HEK293T (cell line): ENCODE results near the gene STAT6.

Experiments
- CTCF ChIA-PET: fragments of 350-600 bp; formaldehyde crosslinking; extraction: SDS; loops from one replicate; lab custom pipeline; 2021; ENCODE audit warnings: antibody characterized with exemption, inconsistent platforms; lab: Yijun Ruan, JAX
- POLR2A ChIA-PET: fragments of 350-600 bp; formaldehyde crosslinking; extraction: SDS; loops from one replicate; lab custom pipeline; 2020; ENCODE audit warnings: antibody characterized with exemption, inconsistent platforms; lab: Yijun Ruan, JAX
- DNase-seq: peaks from one replicate; pipeline ENCODE4 v3.0.0; 2012; ENCODE audit warnings: mixed read lengths; ENCODE audit errors: extremely low spot score
- ARNT ChIP-seq: fragments of 450-650 bp; IDR thresholded peaks from 2 replicates; pipeline ENCODE4 v1.6.1; 2017; ENCODE audit warnings: mild to moderate bottlenecking
- BHLHE40 ChIP-seq: fragments of 450-650 bp; IDR thresholded peaks from 2 replicates; pipeline ENCODE4 v1.6.1; 2016; ENCODE audit warnings: mild to moderate bottlenecking, moderate library complexity, borderline replicate concordance
- CTBP1 ChIP-seq: fragments of 450-650 bp; IDR thresholded peaks from 2 replicates; pipeline ENCODE4 v1.6.1; 2016; ENCODE audit warnings: borderline replicate concordance
- ELF4 ChIP-seq: fragments of 450-650 bp; IDR thresholded peaks from 2 replicates; pipeline ENCODE4 v1.6.1; 2017; ENCODE audit warnings: antibody characterized with exemption
- FOXA1 ChIP-seq: fragments of 450-650 bp; IDR thresholded peaks from 2 replicates; pipeline ENCODE4 v1.6.1; 2016; ENCODE audit warnings: mild to moderate bottlenecking
- FOXK2 ChIP-seq: fragments of 450-650 bp; IDR thresholded peaks from 2 replicates; pipeline ENCODE4 v1.6.1; 2016; ENCODE audit warnings: mild to moderate bottlenecking
- FOXM1 ChIP-seq: fragments of 450-650 bp; IDR thresholded peaks from 2 replicates; pipeline ENCODE4 v1.6.1; 2017; ENCODE audit warnings: mild to moderate bottlenecking, borderline replicate concordance
- HDGF ChIP-seq: fragments of 450-650 bp; IDR thresholded peaks from 2 replicates; pipeline ENCODE4 v1.6.1; 2017; ENCODE audit warnings: antibody characterized with exemption, borderline replicate concordance
- L3MBTL2 ChIP-seq: fragments of 450-650 bp; conservative IDR thresholded peaks from 2 replicates; pipeline ENCODE4 v1.6.1; 2016; ENCODE audit warnings: mild to moderate bottlenecking
- LEF1 ChIP-seq: fragments of 450-650 bp; IDR thresholded peaks from 2 replicates; pipeline ENCODE4 v1.6.1; 2017; ENCODE audit warnings: mild to moderate bottlenecking, borderline replicate concordance
- NFRKB ChIP-seq: fragments of 450-650 bp; IDR thresholded peaks from 2 replicates; pipeline ENCODE4 v1.6.1; 2016; ENCODE audit warnings: mild to moderate bottlenecking, moderate library complexity
- SP1 ChIP-seq: fragments of 450-650 bp; IDR thresholded peaks from 2 replicates; pipeline ENCODE4 v1.6.1; 2017
- SUZ12 ChIP-seq: fragments of 450-650 bp; IDR thresholded peaks from 2 replicates; pipeline ENCODE4 v1.6.1; 2016; ENCODE audit warnings: mild to moderate bottlenecking
- TARDBP ChIP-seq: fragments of 450-650 bp; IDR thresholded peaks from 2 replicates; pipeline ENCODE4 v1.6.1; 2016
- ZNF384 ChIP-seq: fragments of 450-650 bp; IDR thresholded peaks from 2 replicates; pipeline ENCODE4 v1.6.1; 2016
- TF ChIP-seq, protein P1 (sequence below): fragments of 450-650 bp; IDR thresholded peaks from 2 replicates; pipeline ENCODE4 v1.6.1; 2016

STAT6 gene

DNA sequence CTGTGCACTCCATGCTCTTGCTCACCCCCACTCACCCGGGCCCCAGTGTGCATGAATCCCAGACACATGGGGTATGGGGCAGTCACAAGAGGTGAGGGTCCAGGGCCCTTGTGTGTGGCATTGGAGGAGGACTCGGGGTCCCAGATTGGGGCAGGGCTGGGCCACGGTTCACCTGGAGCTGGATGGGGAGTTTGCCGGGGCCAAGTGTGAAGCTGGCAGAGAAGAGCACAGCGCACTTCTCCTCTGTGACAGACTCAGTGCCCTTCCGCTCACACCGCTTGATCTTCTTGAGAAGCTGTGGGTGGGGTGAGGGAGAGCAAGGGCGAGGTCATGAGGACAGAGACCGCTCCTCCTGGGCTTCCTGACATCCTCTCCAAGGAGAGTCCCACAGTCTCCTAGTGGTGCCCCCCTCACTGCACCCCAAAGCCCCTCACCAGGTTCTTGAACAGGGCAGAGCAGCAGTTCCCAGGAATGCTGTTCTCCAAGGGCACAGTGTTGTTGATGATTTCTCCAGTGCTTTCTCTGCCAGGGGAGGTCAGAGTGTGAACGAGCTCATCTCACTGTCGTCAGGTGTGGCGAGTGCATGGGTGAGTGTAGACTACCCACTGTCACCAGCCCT is 6.8 kb downstream of the STAT6 start:
- ChIA-PET POLR2A (no interaction called here), CTCF (interaction anchor here (0.7 to 1.0 kb wide), 2 partner anchors 38 to 42 kb away, joined by 3 read pairs; no protein-coding TSS in a partner anchor)
- DNase-seq: no peak
- TF ChIP-seq L3MBTL2 (no peak), SP1 (no peak), ELF4 (no peak), SUZ12 (no peak), FOXM1 (no peak), FOXA1 (no peak), HDGF (no peak), ARNT (no peak), TARDBP (no peak), FOXK2 (no peak), CTBP1 (no peak), BHLHE40 (no peak), ZNF384 (no peak), NFRKB (no peak), LEF1 (no peak)
- TF ChIP-seq, protein P1, sequence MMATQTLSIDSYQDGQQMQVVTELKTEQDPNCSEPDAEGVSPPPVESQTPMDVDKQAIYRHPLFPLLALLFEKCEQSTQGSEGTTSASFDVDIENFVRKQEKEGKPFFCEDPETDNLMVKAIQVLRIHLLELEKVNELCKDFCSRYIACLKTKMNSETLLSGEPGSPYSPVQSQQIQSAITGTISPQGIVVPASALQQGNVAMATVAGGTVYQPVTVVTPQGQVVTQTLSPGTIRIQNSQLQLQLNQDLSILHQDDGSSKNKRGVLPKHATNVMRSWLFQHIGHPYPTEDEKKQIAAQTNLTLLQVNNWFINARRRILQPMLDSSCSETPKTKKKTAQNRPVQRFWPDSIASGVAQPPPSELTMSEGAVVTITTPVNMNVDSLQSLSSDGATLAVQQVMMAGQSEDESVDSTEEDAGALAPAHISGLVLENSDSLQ: no peak

DNA sequence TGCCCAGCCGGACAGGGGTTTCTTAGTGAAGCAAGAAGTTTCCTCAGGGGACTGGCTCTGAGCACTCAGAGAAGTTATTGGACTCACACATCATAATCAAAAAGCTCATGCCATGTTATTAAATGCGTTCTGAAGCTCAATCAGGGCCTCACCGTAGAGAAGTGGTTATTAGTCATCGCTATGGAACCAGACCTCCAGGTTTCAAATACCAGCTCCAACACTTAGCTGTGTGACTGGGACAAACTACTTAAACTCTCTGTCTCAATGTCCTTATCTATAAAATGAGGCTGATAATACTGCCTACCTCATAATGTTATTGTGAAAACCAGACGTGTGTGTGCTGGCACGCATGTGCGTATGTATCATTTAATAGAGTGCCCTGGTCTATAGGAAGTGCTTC is 7.3 kb downstream of the STAT6 start:
- TF ChIP-seq, protein P1: no peak
- TF ChIP-seq ARNT: no peak
- TF ChIP-seq SUZ12: no peak
- no peak for TF ChIP-seq NFRKB
- no peak for TF ChIP-seq BHLHE40
- no peak for TF ChIP-seq TARDBP
- no peak for TF ChIP-seq ELF4
- TF ChIP-seq HDGF: no peak
- TF ChIP-seq CTBP1: no peak
- no peak for TF ChIP-seq LEF1
- TF ChIP-seq FOXM1: no peak
- ChIA-PET CTCF (interaction anchor here (0.7 kb wide), 1 partner anchor 38 kb away, joined by 3 read pairs; no protein-coding TSS in a partner anchor), POLR2A (no interaction called here)
- no peak for DNase-seq

DNA sequence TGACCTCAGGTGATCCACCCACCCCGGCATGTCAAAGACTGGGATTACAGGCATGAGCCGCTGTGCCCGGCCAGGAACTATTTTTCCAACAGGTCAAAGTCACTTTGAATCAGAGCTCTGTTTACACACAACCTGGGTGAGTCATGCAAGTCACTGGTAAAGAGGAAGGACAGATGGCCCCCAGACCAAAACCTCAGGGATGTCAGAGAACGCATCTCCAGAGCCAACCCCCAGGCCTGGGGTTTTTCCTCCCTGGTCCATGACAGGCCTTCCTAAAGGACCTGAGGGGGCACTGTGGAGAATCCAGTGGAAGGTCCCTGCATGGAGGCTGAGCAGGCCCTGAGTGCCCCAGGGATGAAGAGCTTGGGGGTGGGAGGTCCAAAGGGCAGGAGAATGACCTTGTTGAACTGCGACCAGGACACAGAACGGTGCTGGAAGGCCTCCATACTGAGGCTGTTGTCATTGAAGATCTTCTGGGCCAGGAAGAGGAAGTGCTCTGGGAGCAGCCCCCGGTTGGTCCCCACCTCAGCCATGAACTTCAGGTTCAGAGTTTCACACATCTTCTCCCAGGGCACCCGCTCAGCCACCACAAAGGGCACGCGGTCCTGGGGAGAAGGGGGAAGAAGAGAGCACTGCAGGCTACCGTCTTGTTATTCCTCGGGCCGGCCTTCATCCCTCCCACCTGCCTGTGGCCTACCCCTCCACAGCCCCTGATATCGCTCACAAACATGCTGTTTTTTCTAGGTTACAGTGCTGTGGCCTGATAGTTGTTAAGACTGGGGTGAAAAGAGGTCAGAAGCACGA is 9.1 kb downstream of the STAT6 start:
- POLR2A ChIA-PET: interaction anchor here (1.8 kb wide), 1 partner anchor 9 kb away, joined by 7 read pairs; the partner anchor contains the start of gene STAT6
- TF ChIP-seq SP1 (no peak), FOXA1 (no peak), L3MBTL2 (no peak), FOXM1 (no peak), HDGF (no peak), BHLHE40 (no peak), ELF4 (no peak), ZNF384 (no peak), NFRKB (no peak), TARDBP (no peak), CTBP1 (no peak), FOXK2 (no peak)
- TF ChIP-seq, protein P1: no peak
- CTCF ChIA-PET: interaction anchor here (1.6 kb wide), 1 partner anchor 10 kb away, joined by 4 read pairs; no protein-coding TSS in a partner anchor
- no peak for DNase-seq

DNA sequence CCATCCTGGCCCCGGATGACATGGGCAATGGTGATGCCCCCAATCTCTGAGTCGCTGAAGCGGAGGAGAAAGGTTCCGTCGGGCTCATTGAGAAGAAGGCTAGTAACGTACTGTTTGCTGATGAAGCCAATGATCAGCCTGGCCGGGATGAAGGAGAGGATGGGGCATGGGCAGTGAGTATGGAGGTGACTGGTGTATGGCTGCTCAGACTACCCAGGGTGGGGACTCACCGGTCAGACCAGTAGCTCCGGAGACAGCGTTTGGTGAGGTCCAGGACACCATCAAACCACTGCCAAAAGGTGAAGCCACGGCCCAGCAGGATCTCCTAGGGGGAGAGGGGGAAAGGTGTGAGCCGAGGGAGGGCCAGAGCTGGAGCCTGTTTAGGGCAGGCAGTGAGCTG is 11.4 kb downstream of the STAT6 start:
- ChIA-PET CTCF (interaction anchor here (3.3 kb wide), 1 partner anchor 12 kb away, joined by 11 read pairs; the partner anchor contains the start of gene STAT6), POLR2A (interaction anchor here (1.7 to 3.6 kb wide), 2 partner anchors 12 to 21 kb away, joined by 6 to 25 read pairs; partner anchors contain the start of genes NEMP1 and STAT6)
- DNase-seq: no peak
- TF ChIP-seq SP1 (no peak), ARNT (no peak), NFRKB (no peak), LEF1 (no peak), HDGF (no peak)
- TF ChIP-seq, protein P1: no peak
